SH-SY5Y (cell line): Measurements from ENCODE around the gene SPIRE2.

ENCODE experiments used
- GATA2 ChIP-seq: IDR thresholded peaks from 2 replicates; pipeline ENCODE4 v1.6.1; 2011; ENCODE audit warnings: mild to moderate bottlenecking, low read depth, low read length
- GATA3 ChIP-seq: IDR thresholded peaks from 2 replicates; pipeline ENCODE4 v1.6.1; 2011; ENCODE audit warnings: low read depth, mild to moderate bottlenecking, low read length, moderate library complexity

DNA sequence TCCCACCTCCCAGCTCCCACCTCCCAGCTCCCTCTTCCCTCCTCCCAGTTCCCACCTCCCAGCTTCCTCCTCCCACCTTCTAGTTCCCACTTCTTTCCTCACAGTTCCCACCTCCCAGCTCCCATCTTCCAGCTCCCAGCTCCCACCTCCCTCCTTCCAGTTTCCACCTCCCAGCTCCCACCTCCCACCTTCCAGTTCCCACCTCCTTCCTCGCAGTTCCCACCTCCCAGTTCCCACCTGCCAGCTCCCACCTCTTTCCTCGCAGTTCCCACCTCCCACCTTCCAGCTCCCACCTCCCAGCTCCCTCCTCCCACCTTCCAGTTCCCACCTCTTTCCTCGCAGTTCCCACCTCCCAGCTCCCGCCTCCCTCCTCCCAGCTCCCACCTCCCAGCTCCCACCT lies 80.0 kb downstream of the SPIRE2 start:
- TF ChIP-seq GATA3: no peak
- TF ChIP-seq GATA2: no peak
